ENCODE data around the gene EPHA6. TPM values are rescaled to one million over a fixed set of nuclear protein-coding genes. Genes with fewer than 3 reads are reported as not detected.

Gene EPHA6
- total and polyA plus RNA-seq, 7 experiments from 2014 or later, result not detected

GRCh38 chr3:97306226-97306625, 491.8 kb downstream of the EPHA6 start:
- Histone ChIP-seq H3K9me3 (ENCODE audit: control insufficient read depth in 2 of 3, low read length in 3 of 3) (no peaks in the 10 kb centered on the region), H3K27me3 (ENCODE audit: control insufficient read depth in 2 of 2, insufficient read depth in 2 of 2, low read length in 2 of 2) (no peaks in the 10 kb centered on the region), H3K4me3 (ENCODE audit: low read length) (no peak overlapping the region), H3K27ac (ENCODE audit: low read depth, low read length) (no peak overlapping the region), H3K36me3 (ENCODE audit: control insufficient read depth in 2 of 3, insufficient read depth in 3 of 3, low read length in 3 of 3) (no peaks in the 10 kb centered on the region), H3K4me1 (ENCODE audit: control insufficient read depth in 2 of 2, insufficient read depth in 2 of 2, low read length in 2 of 2) (no peaks in the 10 kb centered on the region)
- H3K27me3 Mint-ChIP-seq, result no peaks in the 10 kb centered on the region
- no peak for ATAC-seq
- no peak overlapping the region for H3K4me3 Mint-ChIP-seq
- intact Hi-C loops (cut with micrococcal nuclease), result no loop called here
- no peak overlapping the region for H3K27ac Mint-ChIP-seq
- ChIA-PET CTCF (no interaction called here), POLR2A (no interaction called here)
- H3K36me3 Mint-ChIP-seq, result no peaks in the 10 kb centered on the region
- no peak for DNase-seq
- H3K4me1 Mint-ChIP-seq, result no peaks in the 10 kb centered on the region
- peaks cover 0 to 8% (median 1%) of the 10 kb centered on the region in 11 donors for H3K9me3 Mint-ChIP-seq

- no peaks in the 10 kb centered on the region for H3K36me3 Mint-ChIP-seq
- CTCF ChIA-PET, result no interaction called here
- DNase-seq (no peak), ATAC-seq (no peak)
- H3K4me3 ChIP-seq (ENCODE audit: low read length), result no peak overlapping the region
- no peaks in the 10 kb centered on the region for H3K9me3 ChIP-seq (ENCODE audit: control insufficient read depth in 2 of 3, low read length in 3 of 3)
- no peaks in the 10 kb centered on the region for H3K36me3 ChIP-seq (ENCODE audit: control insufficient read depth in 2 of 3, insufficient read depth in 3 of 3, low read length in 3 of 3)
- peaks cover 0 to 21% (median 2%) of the 10 kb centered on the region in 11 donors for H3K9me3 Mint-ChIP-seq
- H3K4me1 Mint-ChIP-seq, result no peaks in the 10 kb centered on the region
- H3K27me3 ChIP-seq (ENCODE audit: control insufficient read depth in 2 of 2, insufficient read depth in 2 of 2, low read length in 2 of 2), result no peaks in the 10 kb centered on the region
- H3K27ac ChIP-seq (ENCODE audit: low read depth, low read length), result no peak overlapping the region
- H3K27me3 Mint-ChIP-seq, result no peaks in the 10 kb centered on the region
- no peak overlapping the region for H3K4me3 Mint-ChIP-seq
- intact Hi-C loops (cut with micrococcal nuclease), result no loop called here
- no peak overlapping the region for H3K27ac Mint-ChIP-seq
- POLR2A ChIA-PET, result no interaction called here
- H3K4me1 ChIP-seq (ENCODE audit: control insufficient read depth in 2 of 2, insufficient read depth in 2 of 2, low read length in 2 of 2), result no peaks in the 10 kb centered on the region
Observed at GRCh38 chr3:97338375-97338774, 524.0 kb downstream of the EPHA6 start.

GRCh38 chr3:97340940-97341339, 526.5 kb downstream of the EPHA6 start:
- POLR2A ChIA-PET, result no interaction called here
- H3K27ac Mint-ChIP-seq, result no peak overlapping the region
- Histone ChIP-seq H3K4me1 (ENCODE audit: control insufficient read depth in 2 of 2, insufficient read depth in 2 of 2, low read length in 2 of 2) (no peaks in the 10 kb centered on the region), H3K27ac (ENCODE audit: low read depth, low read length) (no peak overlapping the region), H3K36me3 (ENCODE audit: control insufficient read depth in 2 of 3, insufficient read depth in 3 of 3, low read length in 3 of 3) (no peaks in the 10 kb centered on the region), H3K27me3 (ENCODE audit: control insufficient read depth in 2 of 2, insufficient read depth in 2 of 2, low read length in 2 of 2) (no peaks in the 10 kb centered on the region), H3K9me3 (ENCODE audit: control insufficient read depth in 2 of 3, low read length in 3 of 3) (no peaks in the 10 kb centered on the region), H3K4me3 (ENCODE audit: low read length) (no peak overlapping the region)
- H3K4me3 Mint-ChIP-seq, result no peak overlapping the region
- H3K9me3 Mint-ChIP-seq, result peaks cover 0 to 17% (median 2%) of the 10 kb centered on the region in 11 donors
- intact Hi-C loops (cut with micrococcal nuclease), result no loop called here
- H3K36me3 Mint-ChIP-seq, result no peaks in the 10 kb centered on the region
- ATAC-seq, result no peak
- CTCF ChIA-PET, result no interaction called here
- no peaks in the 10 kb centered on the region for H3K27me3 Mint-ChIP-seq
- no peaks in the 10 kb centered on the region for H3K4me1 Mint-ChIP-seq
- DNase-seq, result no peak

- DNase-seq (no peak), ATAC-seq (no peak)
- ChIA-PET POLR2A (no interaction called here), CTCF (no interaction called here)
- intact Hi-C loops (cut with micrococcal nuclease), result no loop called here
- Histone ChIP-seq H3K36me3 (ENCODE audit: control insufficient read depth in 2 of 3, insufficient read depth in 3 of 3, low read length in 3 of 3) (no peaks in the 10 kb centered on the region), H3K27ac (ENCODE audit: low read depth, low read length) (no peak overlapping the region), H3K4me1 (ENCODE audit: control insufficient read depth in 2 of 2, insufficient read depth in 2 of 2, low read length in 2 of 2) (no peaks in the 10 kb centered on the region), H3K9me3 (ENCODE audit: control insufficient read depth in 2 of 3, low read length in 3 of 3) (no peaks in the 10 kb centered on the region), H3K27me3 (ENCODE audit: control insufficient read depth in 2 of 2, insufficient read depth in 2 of 2, low read length in 2 of 2) (no peaks in the 10 kb centered on the region), H3K4me3 (ENCODE audit: low read length) (no peak overlapping the region)
- H3K9me3 Mint-ChIP-seq, result peaks cover 0 to 7% (median 4%) of the 10 kb centered on the region in 11 donors
- H3K27ac Mint-ChIP-seq, result no peak overlapping the region
- H3K36me3 Mint-ChIP-seq, result no peaks in the 10 kb centered on the region
- no peaks in the 10 kb centered on the region for H3K27me3 Mint-ChIP-seq
- no peaks in the 10 kb centered on the region for H3K4me1 Mint-ChIP-seq
- H3K4me3 Mint-ChIP-seq, result no peak overlapping the region
Observed at GRCh38 chr3:97347780-97348179, 533.4 kb downstream of the EPHA6 start.

GRCh38 chr3:97350971-97351370, 536.6 kb downstream of the EPHA6 start:
- ChIA-PET POLR2A (no interaction called here), CTCF (no interaction called here)
- Histone ChIP-seq H3K4me3 (ENCODE audit: low read length) (no peak overlapping the region), H3K27me3 (ENCODE audit: control insufficient read depth in 2 of 2, insufficient read depth in 2 of 2, low read length in 2 of 2) (no peaks in the 10 kb centered on the region), H3K36me3 (ENCODE audit: control insufficient read depth in 2 of 3, insufficient read depth in 3 of 3, low read length in 3 of 3) (no peaks in the 10 kb centered on the region), H3K27ac (ENCODE audit: low read depth, low read length) (no peak overlapping the region), H3K9me3 (ENCODE audit: control insufficient read depth in 2 of 3, low read length in 3 of 3) (no peaks in the 10 kb centered on the region), H3K4me1 (ENCODE audit: control insufficient read depth in 2 of 2, insufficient read depth in 2 of 2, low read length in 2 of 2) (no peaks in the 10 kb centered on the region)
- intact Hi-C loops (cut with micrococcal nuclease), result no loop called here
- Mint-ChIP-seq H3K36me3 (no peaks in the 10 kb centered on the region), H3K9me3 (peaks cover 3 to 18% (median 10%) of the 10 kb centered on the region in 11 donors), H3K27me3 (no peaks in the 10 kb centered on the region), H3K4me3 (no peak overlapping the region), H3K27ac (no peak overlapping the region), H3K4me1 (no peaks in the 10 kb centered on the region)
- no peak for DNase-seq
- ATAC-seq, result no peak

- Mint-ChIP-seq H3K9me3 (peaks cover 3 to 18% (median 10%) of the 10 kb centered on the region in 11 donors), H3K4me1 (no peaks in the 10 kb centered on the region), H3K27me3 (no peaks in the 10 kb centered on the region), H3K27ac (no peak overlapping the region), H3K36me3 (no peaks in the 10 kb centered on the region), H3K4me3 (no peak overlapping the region)
- H3K4me1 ChIP-seq (ENCODE audit: control insufficient read depth in 2 of 2, insufficient read depth in 2 of 2, low read length in 2 of 2), result no peaks in the 10 kb centered on the region
- ATAC-seq (no peak), DNase-seq (no peak)
- ChIA-PET CTCF (no interaction called here), POLR2A (no interaction called here)
- H3K27me3 ChIP-seq (ENCODE audit: control insufficient read depth in 2 of 2, insufficient read depth in 2 of 2, low read length in 2 of 2), result no peaks in the 10 kb centered on the region
- H3K9me3 ChIP-seq (ENCODE audit: control insufficient read depth in 2 of 3, low read length in 3 of 3), result no peaks in the 10 kb centered on the region
- H3K36me3 ChIP-seq (ENCODE audit: control insufficient read depth in 2 of 3, insufficient read depth in 3 of 3, low read length in 3 of 3), result no peaks in the 10 kb centered on the region
- intact Hi-C loops (cut with micrococcal nuclease), result no loop called here
- no peak overlapping the region for H3K27ac ChIP-seq (ENCODE audit: low read depth, low read length)
- H3K4me3 ChIP-seq (ENCODE audit: low read length), result no peak overlapping the region
Observed at GRCh38 chr3:97353176-97353575, 538.8 kb downstream of the EPHA6 start.

- Mint-ChIP-seq H3K27ac (no peak overlapping the region), H3K4me3 (no peak overlapping the region), H3K9me3 (peaks cover 0 to 19% (median 3%) of the 10 kb centered on the region in 11 donors), H3K36me3 (no peaks in the 10 kb centered on the region), H3K27me3 (no peaks in the 10 kb centered on the region), H3K4me1 (no peaks in the 10 kb centered on the region)
- H3K36me3 ChIP-seq (ENCODE audit: control insufficient read depth in 2 of 3, insufficient read depth in 3 of 3, low read length in 3 of 3), result no peaks in the 10 kb centered on the region
- H3K9me3 ChIP-seq (ENCODE audit: control insufficient read depth in 2 of 3, low read length in 3 of 3), result no peaks in the 10 kb centered on the region
- ChIA-PET CTCF (no interaction called here), POLR2A (no interaction called here)
- H3K27ac ChIP-seq (ENCODE audit: low read depth, low read length), result no peak overlapping the region
- no peak for ATAC-seq
- H3K4me1 ChIP-seq (ENCODE audit: control insufficient read depth in 2 of 2, insufficient read depth in 2 of 2, low read length in 2 of 2), result no peaks in the 10 kb centered on the region
- intact Hi-C loops (cut with micrococcal nuclease), result no loop called here
- no peaks in the 10 kb centered on the region for H3K27me3 ChIP-seq (ENCODE audit: control insufficient read depth in 2 of 2, insufficient read depth in 2 of 2, low read length in 2 of 2)
- no peak for DNase-seq
- no peak overlapping the region for H3K4me3 ChIP-seq (ENCODE audit: low read length)
Observed at GRCh38 chr3:97359977-97360376, 545.6 kb downstream of the EPHA6 start.

Data from naive thymus-derived CD4-positive, alpha-beta T cell (primary cell).